K562 (cell line): ENCODE measurements around the gene GNG3. TPM values are rescaled to one million over a fixed set of nuclear protein-coding genes. Genes with fewer than 3 reads are reported as not detected.

Experiments used
- CBFA2T2 ChIP-seq: fragments of 450-650 bp; conservative IDR thresholded peaks from 2 replicates; pipeline ENCODE4 v1.6.1; 2017; ENCODE audit warnings: mild to moderate bottlenecking
- GABPA ChIP-seq: fragments of 200-800 bp; sonication (Bioruptor generic); conservative IDR thresholded peaks from 2 replicates; pipeline ENCODE4 v1.6.1; 2016; ENCODE audit warnings: low read depth, missing genetic modification characterization, missing compliant biosample characterization
- MEF2D ChIP-seq: conservative IDR thresholded peaks from 2 replicates; pipeline ENCODE4 v1.6.1; 2016; ENCODE audit warnings: low read depth, missing genetic modification characterization, missing compliant biosample characterization
- MYBL2 ChIP-seq, 2 experiments: fragments of 450-650 bp in 1 of 2; sonication (generic) in 1 of 2; formaldehyde crosslinking in 1 of 2; IDR thresholded peaks; 2 replicates each; pipeline versions ENCODE4 v1.6.1 to v1.8.1; 2017 to 2022; ENCODE audit warnings: borderline replicate concordance in 1 of 2, inconsistent platforms in 1 of 2, low read depth in 1 of 2, mild to moderate bottlenecking in 1 of 2, missing genetic modification reagents in 1 of 2, moderate library complexity in 1 of 2
- NR4A1 ChIP-seq, 2 experiments: fragments of 250-450 bp in 1 of 2; fragments of 450-650 bp in 1 of 2; sonication (Bioruptor Pico) in 1 of 2; IDR thresholded peaks; 2 replicates each; pipeline versions ENCODE4 v1.4.0 to v1.6.1; 2016 to 2020; ENCODE audit warnings: mild to moderate bottlenecking in 2 of 2, missing compliant biosample characterization in 1 of 2, missing genetic modification characterization in 1 of 2, moderate library complexity in 1 of 2
- SIRT6 ChIP-seq: IDR thresholded peaks from one replicate; pipeline ENCODE4 v1.6.1; 2012; ENCODE audit warnings: low read depth, mild to moderate bottlenecking, control low read depth, inconsistent platforms, low read length, moderate library complexity
- SUPT5H ChIP-seq: fragments of 450-650 bp; IDR thresholded peaks from 2 replicates; pipeline ENCODE4 v1.6.1; 2016
- ZNF174 ChIP-seq: fragments of 250-450 bp; sonication (Bioruptor Pico); IDR thresholded peaks from 2 replicates; pipeline ENCODE4 v1.4.0; 2020; ENCODE audit warnings: mild to moderate bottlenecking
- ZNF707 ChIP-seq: fragments of 250-450 bp; sonication (Bioruptor Pico); conservative IDR thresholded peaks from 2 replicates; pipeline ENCODE4 v1.8.0; 2022; ENCODE audit warnings: inconsistent platforms, mild to moderate bottlenecking, moderate library complexity
- polyA plus RNA-seq, 8 experiments: library from polyadenylated mRNA; depleted of rRNA in 4 of 8; stranded (reverse) in 5 of 8; unstranded in 3 of 8; fragments of >200 nt; fragmentation: Nextera tagmentation in 2 of 8; fragmentation: Illumina TruSeq in 1 of 8; extraction: Ambion mirVana in 2 of 8; extraction: Trizol in 1 of 8; gene quantifications; 2 replicates each; pipeline versions ENCODE4 v1.2.1 to v1.2.3, GENCODE V29; 2011 to 2014; ENCODE audit warnings: inconsistent platforms in 1 of 8, missing spikeins in 1 of 8
- total RNA-seq, 7 experiments: library from RNA; depleted of rRNA in 6 of 7; stranded (reverse); fragments of >200 nt in 6 of 7; fragmentation: Illumina TruSeq in 2 of 7; extraction: Trizol in 2 of 7; gene quantifications; 2 replicates each; pipeline versions ENCODE4 v1.2.1 to v1.2.3, GENCODE V29; 2011 to 2021; ENCODE audit warnings: low replicate concordance in 1 of 7
- TF ChIP-seq, protein P1 (sequence below): IDR thresholded peaks from 2 replicates; pipeline ENCODE4 v1.6.1; 2011; ENCODE audit not compliant: insufficient read length; ENCODE audit errors: extremely low read depth
- TF ChIP-seq, protein P2 (sequence below): fragments of 200-400 bp; formaldehyde crosslinking; IDR thresholded peaks from 2 replicates; pipeline ENCODE4 v1.6.1; 2017; ENCODE audit warnings: mild to moderate bottlenecking, low read depth, low read length, moderate library complexity
- TF ChIP-seq, protein P3 (sequence below): fragments of 450-650 bp; IDR thresholded peaks from 2 replicates; pipeline ENCODE4 v1.6.1; 2016; ENCODE audit warnings: low read depth
- TF ChIP-seq, protein P4 (sequence below): IDR thresholded peaks from 2 replicates; pipeline ENCODE4 v1.6.1; 2014; ENCODE audit warnings: antibody characterized with exemption

GNG3 gene
- total and polyA plus RNA-seq, 9 of the 15 experiments (the other 6 are each of a cell fraction or from before 2014, with no cell fraction given): 0.07 TPM; not detected in 8

DNA sequence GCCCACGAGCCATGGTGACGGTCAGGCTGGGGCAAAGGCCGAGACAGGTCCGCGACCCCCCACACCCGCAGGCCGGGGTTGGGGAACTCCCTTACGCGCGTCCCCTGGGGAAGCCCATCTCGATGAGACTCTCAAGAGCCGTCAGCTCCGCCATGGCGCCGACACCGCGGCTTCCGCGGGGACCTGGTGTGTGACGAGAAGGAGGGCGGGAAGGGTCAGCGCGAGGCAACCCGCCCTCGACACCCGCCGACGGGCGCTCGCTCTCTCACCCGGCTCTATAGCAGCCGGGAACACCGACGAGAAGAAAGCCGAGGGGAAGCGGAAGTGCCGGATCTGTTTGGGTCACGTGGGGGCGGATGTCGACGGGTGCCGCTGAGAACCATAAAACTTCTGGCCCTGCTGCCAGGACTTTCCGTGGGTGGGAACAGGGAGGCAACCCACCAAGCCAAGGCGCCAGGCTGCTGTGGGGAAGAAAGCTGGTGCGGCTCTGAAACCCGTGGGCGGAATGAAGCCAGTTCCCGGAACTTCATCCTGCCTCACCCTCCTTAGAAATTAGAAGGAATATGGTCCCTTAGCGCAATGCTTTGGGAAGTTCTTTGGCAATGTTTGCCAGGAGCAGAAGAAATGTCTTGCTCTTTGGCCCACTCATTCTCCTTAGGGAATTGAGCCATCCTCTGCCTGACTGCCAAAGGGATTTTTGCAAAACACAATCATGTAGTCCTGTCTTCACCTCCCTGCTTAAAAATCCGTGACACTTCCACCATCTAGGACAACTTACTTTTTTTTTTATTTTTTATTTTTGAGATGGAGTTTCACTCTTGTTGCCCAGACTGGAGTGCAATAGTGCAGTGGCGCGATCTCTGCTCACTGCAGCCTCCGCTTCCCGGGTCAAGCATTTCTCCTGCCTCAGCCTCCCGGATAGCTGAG, 28.4 kb upstream of the GNG3 start, which contains the start of gene UBXN1 (continued):
- TF ChIP-seq, protein P1, sequence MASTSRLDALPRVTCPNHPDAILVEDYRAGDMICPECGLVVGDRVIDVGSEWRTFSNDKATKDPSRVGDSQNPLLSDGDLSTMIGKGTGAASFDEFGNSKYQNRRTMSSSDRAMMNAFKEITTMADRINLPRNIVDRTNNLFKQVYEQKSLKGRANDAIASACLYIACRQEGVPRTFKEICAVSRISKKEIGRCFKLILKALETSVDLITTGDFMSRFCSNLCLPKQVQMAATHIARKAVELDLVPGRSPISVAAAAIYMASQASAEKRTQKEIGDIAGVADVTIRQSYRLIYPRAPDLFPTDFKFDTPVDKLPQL: no peak
- TF ChIP-seq MYBL2 (IDR thresholded peaks at IDR 0.05; ENCODE audit: low read depth) (no peak), MYBL2 (CRISPR knock-in tag; IDR thresholded peaks at IDR 0.05; ENCODE audit: borderline replicate concordance) (no peak), ZNF707 (CRISPR knock-in tag) (no peak), SUPT5H (peak; percentile 85), ZNF174 (CRISPR knock-in tag) (no peak), CBFA2T2 (peak; percentile 82), GABPA (tag) (peak; percentile 94), NR4A1 (CRISPR knock-in tag; IDR thresholded peaks at IDR 0.05) (no peak), NR4A1 (tag; IDR thresholded peaks at IDR 0.05) (peak; percentile 23; the same call in 1 of the 2 replicates), MEF2D (no peak), SIRT6 (no peak)
- TF ChIP-seq, protein P2, sequence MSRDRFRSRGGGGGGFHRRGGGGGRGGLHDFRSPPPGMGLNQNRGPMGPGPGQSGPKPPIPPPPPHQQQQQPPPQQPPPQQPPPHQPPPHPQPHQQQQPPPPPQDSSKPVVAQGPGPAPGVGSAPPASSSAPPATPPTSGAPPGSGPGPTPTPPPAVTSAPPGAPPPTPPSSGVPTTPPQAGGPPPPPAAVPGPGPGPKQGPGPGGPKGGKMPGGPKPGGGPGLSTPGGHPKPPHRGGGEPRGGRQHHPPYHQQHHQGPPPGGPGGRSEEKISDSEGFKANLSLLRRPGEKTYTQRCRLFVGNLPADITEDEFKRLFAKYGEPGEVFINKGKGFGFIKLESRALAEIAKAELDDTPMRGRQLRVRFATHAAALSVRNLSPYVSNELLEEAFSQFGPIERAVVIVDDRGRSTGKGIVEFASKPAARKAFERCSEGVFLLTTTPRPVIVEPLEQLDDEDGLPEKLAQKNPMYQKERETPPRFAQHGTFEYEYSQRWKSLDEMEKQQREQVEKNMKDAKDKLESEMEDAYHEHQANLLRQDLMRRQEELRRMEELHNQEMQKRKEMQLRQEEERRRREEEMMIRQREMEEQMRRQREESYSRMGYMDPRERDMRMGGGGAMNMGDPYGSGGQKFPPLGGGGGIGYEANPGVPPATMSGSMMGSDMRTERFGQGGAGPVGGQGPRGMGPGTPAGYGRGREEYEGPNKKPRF: no peak
- TF ChIP-seq, protein P3, sequence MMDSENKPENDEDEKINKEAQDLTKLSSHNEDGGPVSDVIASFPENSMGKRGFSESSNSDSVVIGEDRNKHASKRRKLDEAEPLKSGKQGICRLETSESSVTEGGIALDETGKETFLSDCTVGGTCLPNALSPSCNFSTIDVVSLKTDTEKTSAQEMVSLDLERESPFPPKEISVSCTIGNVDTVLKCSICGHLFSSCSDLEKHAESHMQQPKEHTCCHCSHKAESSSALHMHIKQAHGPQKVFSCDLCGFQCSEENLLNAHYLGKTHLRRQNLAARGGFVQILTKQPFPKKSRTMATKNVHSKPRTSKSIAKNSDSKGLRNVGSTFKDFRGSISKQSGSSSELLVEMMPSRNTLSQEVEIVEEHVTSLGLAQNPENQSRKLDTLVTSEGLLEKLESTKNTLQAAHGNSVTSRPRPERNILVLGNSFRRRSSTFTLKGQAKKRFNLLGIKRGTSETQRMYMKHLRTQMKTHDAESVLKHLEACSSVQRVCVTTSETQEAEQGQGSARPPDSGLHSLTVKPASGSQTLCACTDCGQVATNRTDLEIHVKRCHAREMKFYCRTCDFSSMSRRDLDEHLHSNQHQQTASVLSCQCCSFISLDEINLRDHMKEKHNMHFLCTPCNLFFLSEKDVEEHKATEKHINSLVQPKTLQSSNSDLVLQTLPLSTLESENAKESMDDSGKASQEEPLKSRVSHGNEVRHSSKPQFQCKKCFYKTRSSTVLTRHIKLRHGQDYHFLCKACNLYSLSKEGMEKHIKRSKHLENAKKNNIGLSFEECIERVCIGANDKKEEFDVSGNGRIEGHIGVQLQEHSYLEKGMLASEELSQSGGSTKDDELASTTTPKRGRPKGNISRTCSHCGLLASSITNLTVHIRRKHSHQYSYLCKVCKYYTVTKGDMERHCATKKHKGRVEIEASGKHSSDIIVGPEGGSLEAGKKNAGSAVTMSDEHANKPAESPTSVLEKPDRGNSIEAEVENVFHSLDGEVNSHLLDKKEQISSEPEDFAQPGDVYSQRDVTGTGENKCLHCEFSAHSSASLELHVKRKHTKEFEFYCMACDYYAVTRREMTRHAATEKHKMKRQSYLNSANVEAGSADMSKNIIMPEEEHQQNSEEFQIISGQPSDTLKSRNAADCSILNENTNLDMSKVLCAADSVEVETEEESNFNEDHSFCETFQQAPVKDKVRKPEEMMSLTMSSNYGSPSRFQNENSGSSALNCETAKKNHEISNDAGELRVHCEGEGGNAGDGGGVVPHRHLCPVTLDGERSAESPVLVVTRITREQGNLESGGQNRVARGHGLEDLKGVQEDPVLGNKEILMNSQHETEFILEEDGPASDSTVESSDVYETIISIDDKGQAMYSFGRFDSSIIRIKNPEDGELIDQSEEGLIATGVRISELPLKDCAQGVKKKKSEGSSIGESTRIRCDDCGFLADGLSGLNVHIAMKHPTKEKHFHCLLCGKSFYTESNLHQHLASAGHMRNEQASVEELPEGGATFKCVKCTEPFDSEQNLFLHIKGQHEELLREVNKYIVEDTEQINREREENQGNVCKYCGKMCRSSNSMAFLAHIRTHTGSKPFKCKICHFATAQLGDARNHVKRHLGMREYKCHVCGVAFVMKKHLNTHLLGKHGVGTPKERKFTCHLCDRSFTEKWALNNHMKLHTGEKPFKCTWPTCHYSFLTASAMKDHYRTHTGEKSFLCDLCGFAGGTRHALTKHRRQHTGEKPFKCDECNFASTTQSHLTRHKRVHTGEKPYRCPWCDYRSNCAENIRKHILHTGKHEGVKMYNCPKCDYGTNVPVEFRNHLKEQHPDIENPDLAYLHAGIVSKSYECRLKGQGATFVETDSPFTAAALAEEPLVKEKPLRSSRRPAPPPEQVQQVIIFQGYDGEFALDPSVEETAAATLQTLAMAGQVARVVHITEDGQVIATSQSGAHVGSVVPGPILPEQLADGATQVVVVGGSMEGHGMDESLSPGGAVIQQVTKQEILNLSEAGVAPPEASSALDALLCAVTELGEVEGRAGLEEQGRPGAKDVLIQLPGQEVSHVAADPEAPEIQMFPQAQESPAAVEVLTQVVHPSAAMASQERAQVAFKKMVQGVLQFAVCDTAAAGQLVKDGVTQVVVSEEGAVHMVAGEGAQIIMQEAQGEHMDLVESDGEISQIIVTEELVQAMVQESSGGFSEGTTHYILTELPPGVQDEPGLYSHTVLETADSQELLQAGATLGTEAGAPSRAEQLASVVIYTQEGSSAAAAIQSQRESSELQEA: peak; percentile 98
- TF ChIP-seq, protein P4, sequence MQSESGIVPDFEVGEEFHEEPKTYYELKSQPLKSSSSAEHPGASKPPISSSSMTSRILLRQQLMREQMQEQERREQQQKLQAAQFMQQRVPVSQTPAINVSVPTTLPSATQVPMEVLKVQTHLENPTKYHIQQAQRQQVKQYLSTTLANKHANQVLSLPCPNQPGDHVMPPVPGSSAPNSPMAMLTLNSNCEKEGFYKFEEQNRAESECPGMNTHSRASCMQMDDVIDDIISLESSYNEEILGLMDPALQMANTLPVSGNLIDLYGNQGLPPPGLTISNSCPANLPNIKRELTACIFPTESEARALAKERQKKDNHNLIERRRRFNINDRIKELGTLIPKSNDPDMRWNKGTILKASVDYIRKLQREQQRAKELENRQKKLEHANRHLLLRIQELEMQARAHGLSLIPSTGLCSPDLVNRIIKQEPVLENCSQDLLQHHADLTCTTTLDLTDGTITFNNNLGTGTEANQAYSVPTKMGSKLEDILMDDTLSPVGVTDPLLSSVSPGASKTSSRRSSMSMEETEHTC: peak; percentile 74; the same call in 1 of the 2 replicates
